GM12801 (cell line): ENCODE measurements around the gene ZNF264.

Source experiments
- CTCF ChIP-seq: IDR thresholded peaks from one replicate; pipeline ENCODE4 v1.5.1; 2011; ENCODE audit warnings: control low read depth; ENCODE audit not compliant: insufficient read length; ENCODE audit errors: extremely low read depth

The ZNF264 gene

GRCh38 chr19:57191141-57192076 lies at the start of gene ZNF264:
Gene ZNF264, plus strand, starts transcription at chr19:57191500. Its CDS starts 414 bp downstream, at chr19:57191914.
- TF ChIP-seq CTCF = no peak

- no peak for TF ChIP-seq CTCF
Measured at GRCh38 chr19:57141699-57142098, 49.6 kb upstream of the ZNF264 start.

GRCh38 chr19:57152921-57153320 lies 38.4 kb upstream of the ZNF264 start:
- no peak for TF ChIP-seq CTCF

GRCh38 chr19:57161985-57162539 lies 29.2 kb upstream of the ZNF264 start:
- no peak for TF ChIP-seq CTCF

- TF ChIP-seq CTCF = no peak
Measured at GRCh38 chr19:57165846-57166245, 25.5 kb upstream of the ZNF264 start.

GRCh38 chr19:57167385-57167784 lies 23.9 kb upstream of the ZNF264 start, which contains the start of gene DUXA:
Gene DUXA, minus strand, starts transcription at chr19:57167485. Its CDS starts 42 bp downstream, at chr19:57167443.
- TF ChIP-seq CTCF = no peak

- no peak for TF ChIP-seq CTCF
Measured at GRCh38 chr19:57171551-57172081, 19.7 kb upstream of the ZNF264 start.
